ENCODE data around the gene FAM98B. TPM values are rescaled to one million over a fixed set of nuclear protein-coding genes. Genes with fewer than 3 reads are reported as not detected.

FAM98B gene
- total and polyA plus RNA-seq, 5 experiments from 2014 or later, result 1.9 to 28.4 (median 3.9) TPM

DNA sequence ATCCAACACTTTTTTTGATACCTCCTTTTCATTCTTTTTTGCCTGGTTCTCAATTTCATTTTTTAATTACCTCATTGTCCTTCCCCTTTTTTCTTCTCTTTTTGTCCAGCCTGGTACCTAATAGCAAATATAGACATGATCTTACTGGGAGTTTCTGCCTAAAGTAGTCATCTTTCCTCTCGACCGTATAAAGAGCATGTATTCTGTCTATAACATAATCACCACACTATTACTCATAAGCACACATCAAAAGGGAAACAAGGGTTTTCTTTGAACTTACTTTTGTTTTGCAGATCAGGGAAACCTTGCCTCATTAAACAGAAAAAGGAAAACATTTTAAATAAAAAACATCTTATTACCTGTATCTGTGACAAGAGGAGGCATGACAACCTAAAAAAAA is 33.0 kb downstream of the FAM98B start:
- POLR2A ChIA-PET, result interaction anchor here (1.0 kb wide), 1 partner anchor 9 kb away, joined by 3 read pairs; no protein-coding TSS in a partner anchor
- DNase-seq (peak in 2 of 10 donors; percentile 11 to 31), ATAC-seq (peak; percentile 75 to 84)
- Mint-ChIP-seq H3K4me3 (peak overlapping the region in 7 of 10 donors; percentile 3 to 71 (median 50)), H3K36me3 (peaks cover 0 to 67% (median 5%) of the 10 kb centered on the region in 3 donors), H3K9me3 (no peaks in the 10 kb centered on the region), H3K4me1 (peaks cover 9 to 44% (median 33%) of the 10 kb centered on the region in 4 donors), H3K27ac (peak overlapping the region; percentile 60 to 99 (median 92)), H3K27me3 (no peaks in the 10 kb centered on the region)

DNA sequence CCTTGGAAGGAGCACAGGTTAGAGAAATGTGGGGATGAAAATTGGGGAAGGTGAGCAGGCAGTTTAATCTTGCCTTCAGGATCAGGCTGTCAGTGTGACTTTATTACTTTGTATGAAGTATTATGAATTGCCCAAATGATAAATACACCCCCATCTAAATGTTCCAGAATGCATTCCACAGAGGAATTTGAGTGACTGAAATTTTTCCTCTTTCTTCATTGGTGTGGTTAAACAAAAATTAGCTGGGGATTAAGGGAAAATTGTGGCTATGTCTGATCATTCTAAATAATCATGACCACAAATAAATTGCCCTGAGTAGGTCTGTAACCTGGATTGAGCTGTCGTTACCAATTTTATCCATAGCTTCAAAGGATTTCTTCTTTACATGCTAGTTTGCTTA is 33.5 kb downstream of the FAM98B start:
- POLR2A ChIA-PET, result interaction anchor here (1.0 kb wide), 1 partner anchor 10 kb away, joined by 3 read pairs; no protein-coding TSS in a partner anchor
- no peak for DNase-seq
- no peak for ATAC-seq
- Mint-ChIP-seq H3K9me3 (no peaks in the 10 kb centered on the region), H3K27ac (peak overlapping the region; percentile 46 to 99 (median 90)), H3K4me1 (peaks cover 7 to 42% (median 30%) of the 10 kb centered on the region in 4 donors), H3K27me3 (no peaks in the 10 kb centered on the region), H3K36me3 (peaks cover 0 to 67% (median 9%) of the 10 kb centered on the region in 3 donors), H3K4me3 (peak overlapping the region in 3 of 10 donors; percentile 9 to 71 (median 37))

- ATAC-seq, result no peak
- no peak overlapping the region for H3K4me3 Mint-ChIP-seq
- H3K36me3 Mint-ChIP-seq, result peaks cover 6 to 86% (median 19%) of the 10 kb centered on the region in 3 donors
- H3K27me3 Mint-ChIP-seq, result no peaks in the 10 kb centered on the region
- POLR2A ChIA-PET, result interaction anchor here (0.6 kb wide), 1 partner anchor 208 kb away, joined by 3 read pairs; no protein-coding TSS in a partner anchor
- H3K9me3 Mint-ChIP-seq, result no peaks in the 10 kb centered on the region
- peak overlapping the region; percentile 36 to 99 (median 74) for H3K27ac Mint-ChIP-seq
- DNase-seq, result no peak
- peaks cover 8 to 40% (median 36%) of the 10 kb centered on the region in 4 donors for H3K4me1 Mint-ChIP-seq
Measured at GRCh38 chr15:38490242-38490922, 36.5 kb downstream of the FAM98B start.

GRCh38 chr15:38496151-38496550 is 42.2 kb downstream of the FAM98B start:
- no peak for ATAC-seq
- DNase-seq, result no peak
- H3K9me3 Mint-ChIP-seq, result no peaks in the 10 kb centered on the region
- peak overlapping the region; percentile 31 to 88 (median 80) for H3K27ac Mint-ChIP-seq
- POLR2A ChIA-PET, result no interaction called here
- H3K4me3 Mint-ChIP-seq, result no peak overlapping the region
- H3K27me3 Mint-ChIP-seq, result no peaks in the 10 kb centered on the region
- H3K36me3 Mint-ChIP-seq, result peaks cover 6 to 94% (median 33%) of the 10 kb centered on the region in 3 donors
- H3K4me1 Mint-ChIP-seq, result peaks cover 9 to 33% (median 26%) of the 10 kb centered on the region in 4 donors

DNA sequence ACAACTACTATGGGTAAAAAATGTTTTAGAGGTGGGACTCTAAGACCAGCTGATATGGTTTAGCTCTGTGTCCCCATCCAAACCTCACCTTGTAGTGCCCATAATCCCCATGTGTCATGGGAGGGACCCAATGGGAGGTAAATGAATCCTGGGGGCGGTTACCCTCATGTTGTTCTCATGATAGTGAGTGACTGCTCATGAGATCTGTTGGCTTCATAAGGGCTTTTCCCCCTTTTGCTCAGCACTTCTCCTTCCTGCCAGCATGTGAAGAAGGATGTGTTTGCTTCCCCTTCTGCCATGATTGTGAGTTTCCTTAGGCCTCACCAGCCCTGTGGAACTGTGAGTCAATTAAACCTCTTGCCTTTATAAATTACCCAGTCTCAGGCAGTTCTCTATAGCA is 45.7 kb downstream of the FAM98B start:
- no peak overlapping the region for H3K4me3 Mint-ChIP-seq

GRCh38 chr15:38503496-38503895 is 49.6 kb downstream of the FAM98B start:
- peaks cover 0 to 13% (median 11%) of the 10 kb centered on the region in 4 donors for H3K4me1 Mint-ChIP-seq
- H3K9me3 Mint-ChIP-seq, result no peaks in the 10 kb centered on the region
- no peak overlapping the region for H3K4me3 Mint-ChIP-seq
- POLR2A ChIA-PET, result no interaction called here
- DNase-seq, result no peak
- ATAC-seq, result no peak
- no peaks in the 10 kb centered on the region for H3K27me3 Mint-ChIP-seq
- H3K27ac Mint-ChIP-seq, result peak overlapping the region in 8 of 10 donors; percentile 13 to 80 (median 56)
- H3K36me3 Mint-ChIP-seq, result peaks cover 5 to 96% (median 51%) of the 10 kb centered on the region in 3 donors

More for the DNA sequence above, 45.7 kb downstream of the FAM98B start:
- no peaks in the 10 kb centered on the region for H3K9me3 Mint-ChIP-seq
- peaks cover 2 to 26% (median 18%) of the 10 kb centered on the region in 4 donors for H3K4me1 Mint-ChIP-seq
- no peaks in the 10 kb centered on the region for H3K27me3 Mint-ChIP-seq
- POLR2A ChIA-PET, result no interaction called here
- ATAC-seq, result no peak
- DNase-seq, result no peak
- peaks cover 0 to 94% (median 42%) of the 10 kb centered on the region in 3 donors for H3K36me3 Mint-ChIP-seq
- H3K27ac Mint-ChIP-seq, result peak overlapping the region; percentile 22 to 86 (median 74)

- POLR2A ChIA-PET, result interaction anchor here (1.4 kb wide), 1 partner anchor 59 kb away, joined by 4 read pairs; the partner anchor contains the start of gene RASGRP1
- peaks cover 0 to 7% (median 5%) of the 10 kb centered on the region in 4 donors for H3K4me1 Mint-ChIP-seq
- DNase-seq (no peak), ATAC-seq (no peak)
- peaks cover 5 to 96% (median 50%) of the 10 kb centered on the region in 3 donors for H3K36me3 Mint-ChIP-seq
- peak overlapping the region in 9 of 10 donors; percentile 3 to 84 (median 56) for H3K27ac Mint-ChIP-seq
- no peaks in the 10 kb centered on the region for H3K9me3 Mint-ChIP-seq
- H3K4me3 Mint-ChIP-seq, result no peak overlapping the region
- H3K27me3 Mint-ChIP-seq, result no peaks in the 10 kb centered on the region
Measured at GRCh38 chr15:38504680-38505467, 50.9 kb downstream of the FAM98B start.

GRCh38 chr15:38506997-38507396 is 53.1 kb downstream of the FAM98B start:
- no peaks in the 10 kb centered on the region for H3K9me3 Mint-ChIP-seq
- POLR2A ChIA-PET, result interaction anchor here (1.0 kb wide), 1 partner anchor 15 kb away, joined by 4 read pairs; no protein-coding TSS in a partner anchor
- ATAC-seq (no peak), DNase-seq (no peak)
- no peak overlapping the region for H3K4me3 Mint-ChIP-seq
- H3K27me3 Mint-ChIP-seq, result no peaks in the 10 kb centered on the region
- H3K4me1 Mint-ChIP-seq, result peaks cover 0 to 8% (median 5%) of the 10 kb centered on the region in 4 donors
- H3K36me3 Mint-ChIP-seq, result peaks cover 9 to 94% (median 40%) of the 10 kb centered on the region in 3 donors
- H3K27ac Mint-ChIP-seq, result peak overlapping the region in 9 of 10 donors; percentile 22 to 83 (median 72)

DNA sequence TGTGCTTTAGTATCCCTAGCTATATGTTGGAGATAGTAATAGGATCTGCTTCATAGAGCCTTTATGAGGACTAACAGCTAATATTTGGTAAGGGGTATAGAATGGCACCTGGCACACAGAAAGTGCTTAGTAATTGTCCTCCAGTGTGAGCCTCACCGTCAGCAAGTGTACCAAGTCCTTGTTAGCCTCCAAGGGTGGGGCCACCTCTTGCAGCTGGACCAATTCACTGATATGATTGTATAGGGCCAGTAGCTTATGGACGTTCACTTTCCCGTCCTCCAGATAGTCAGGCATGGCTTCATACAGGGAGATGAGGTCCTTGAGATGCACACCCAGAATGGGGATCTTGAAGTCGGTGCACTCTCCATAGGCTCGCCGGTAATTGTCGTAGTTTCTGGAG is 53.6 kb downstream of the FAM98B start:
- no peaks in the 10 kb centered on the region for H3K27me3 Mint-ChIP-seq
- DNase-seq, result no peak
- POLR2A ChIA-PET, result no interaction called here

DNA sequence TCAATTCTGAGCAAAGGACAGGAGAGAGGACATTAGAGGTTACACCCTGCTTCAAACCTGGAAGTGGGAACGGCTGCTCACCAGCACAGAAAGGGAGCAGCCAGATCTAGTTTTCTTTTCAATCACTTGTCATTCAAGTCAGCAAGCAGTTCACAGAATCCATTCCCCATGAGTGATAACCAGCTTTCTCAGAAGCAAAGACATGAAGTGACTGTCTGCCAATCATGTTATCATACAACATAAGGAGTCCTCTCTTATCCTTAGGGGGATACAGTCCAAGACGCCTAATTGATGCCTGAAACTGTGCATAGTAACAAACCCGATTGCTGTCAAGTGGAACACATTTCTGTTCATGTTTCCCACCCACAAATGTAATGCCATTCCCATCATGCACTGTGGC is 54.7 kb downstream of the FAM98B start:
- H3K4me3 Mint-ChIP-seq, result no peak overlapping the region
- peak overlapping the region in 9 of 10 donors; percentile 2 to 83 (median 78) for H3K27ac Mint-ChIP-seq
- no peaks in the 10 kb centered on the region for H3K27me3 Mint-ChIP-seq
- POLR2A ChIA-PET, result no interaction called here
- no peak for DNase-seq
- peaks cover 15 to 94% (median 32%) of the 10 kb centered on the region in 3 donors for H3K36me3 Mint-ChIP-seq
- H3K9me3 Mint-ChIP-seq, result no peaks in the 10 kb centered on the region
- H3K4me1 Mint-ChIP-seq, result peaks cover 0 to 8% (median 1%) of the 10 kb centered on the region in 4 donors
- ATAC-seq, result no peak

More for the DNA sequence above, 53.6 kb downstream of the FAM98B start:
- ATAC-seq, result no peak
- peaks cover 0 to 8% (median 4%) of the 10 kb centered on the region in 4 donors for H3K4me1 Mint-ChIP-seq
- H3K4me3 Mint-ChIP-seq, result no peak overlapping the region
- peak overlapping the region in 9 of 10 donors; percentile 12 to 83 (median 49) for H3K27ac Mint-ChIP-seq
- no peaks in the 10 kb centered on the region for H3K9me3 Mint-ChIP-seq
- peaks cover 9 to 94% (median 39%) of the 10 kb centered on the region in 3 donors for H3K36me3 Mint-ChIP-seq

DNA sequence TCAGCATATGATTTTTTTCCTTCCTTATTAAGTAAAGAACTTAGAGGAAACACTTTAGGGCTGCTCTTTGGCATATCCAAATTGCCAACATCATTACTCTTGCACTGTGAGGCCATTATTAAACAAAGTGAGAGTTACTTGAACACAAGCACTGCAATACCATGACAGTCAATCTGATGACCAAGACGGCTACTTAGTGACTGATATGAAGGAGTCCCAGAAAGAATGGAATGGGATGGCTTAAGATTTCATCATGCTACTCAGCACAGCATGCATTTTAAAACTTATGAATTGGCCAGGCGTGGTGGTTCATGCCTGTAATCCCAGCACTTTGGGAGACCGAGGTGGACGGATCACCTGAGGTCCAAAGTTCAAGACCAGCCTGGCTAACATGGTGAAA is 55.2 kb downstream of the FAM98B start:
- Mint-ChIP-seq H3K9me3 (no peaks in the 10 kb centered on the region), H3K27ac (peak overlapping the region in 7 of 10 donors; percentile 55 to 83 (median 78)), H3K36me3 (peaks cover 17 to 95% (median 34%) of the 10 kb centered on the region in 3 donors), H3K4me1 (peaks cover 0 to 10% (median 1%) of the 10 kb centered on the region in 4 donors), H3K4me3 (no peak overlapping the region), H3K27me3 (no peaks in the 10 kb centered on the region)
- DNase-seq (no peak), ATAC-seq (no peak)
- POLR2A ChIA-PET, result no interaction called here

DNA sequence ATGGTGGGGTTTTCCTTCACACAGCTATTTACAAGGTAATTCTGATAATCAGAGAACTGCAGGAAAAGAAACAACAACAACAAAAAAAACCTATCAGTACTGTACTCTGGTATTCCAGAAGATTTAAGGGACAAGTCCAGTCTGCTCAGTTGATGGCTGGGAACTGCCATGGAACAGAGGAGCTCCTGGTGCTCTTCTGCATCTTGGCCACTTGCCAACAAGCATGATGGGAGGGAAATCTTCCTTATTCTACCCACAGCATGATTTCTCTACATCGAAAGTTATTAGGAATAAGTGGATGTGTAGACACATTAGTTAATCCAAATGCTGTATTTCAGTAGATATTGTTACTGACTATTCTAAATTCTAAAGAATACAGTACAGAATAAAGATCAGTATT is 59.0 kb downstream of the FAM98B start:
- POLR2A ChIA-PET, result interaction anchor here (0.6 kb wide), 1 partner anchor 171 kb away, joined by 3 read pairs; no protein-coding TSS in a partner anchor
- no peak overlapping the region for H3K4me3 Mint-ChIP-seq
- H3K36me3 Mint-ChIP-seq, result peaks cover 12 to 93% (median 21%) of the 10 kb centered on the region in 3 donors
- H3K27ac Mint-ChIP-seq, result peak overlapping the region in 6 of 10 donors; percentile 13 to 82 (median 59)
- H3K4me1 Mint-ChIP-seq, result peaks cover 0 to 28% (median 12%) of the 10 kb centered on the region in 4 donors
- no peaks in the 10 kb centered on the region for H3K27me3 Mint-ChIP-seq
- DNase-seq, result no peak
- ATAC-seq, result no peak
- H3K9me3 Mint-ChIP-seq, result no peaks in the 10 kb centered on the region

Measured in naive thymus-derived CD8-positive, alpha-beta T cell (primary cell).